ENCODE data around the gene GIPC1. TPM values are rescaled to one million over a fixed set of nuclear protein-coding genes. Genes with fewer than 3 reads are reported as not detected.
"Not testable (repeated sequence)": the region's sequence is repeated elsewhere in the genome, so short reads cannot be mapped to it uniquely, and the experiment has no call there.

The GIPC1 gene
- polyA plus RNA-seq, 3 donors, result 4.0 to 6.2 (median 4.8) TPM

GRCh38 chr19:14460935-14461334 lies 35.0 kb downstream of the GIPC1 start:
- H3K4me1 Mint-ChIP-seq, result peaks cover 27% of the 10 kb centered on the region
- Histone ChIP-seq H3K4me1 (ENCODE audit: control insufficient read depth in 1 of 2, insufficient read depth in 2 of 2, low read length in 2 of 2) (peaks cover 20 to 28% of the 10 kb centered on the region in 2 donors), H3K36me3 (replicated peaks in 1 of 2; ENCODE audit: control insufficient read depth in 1 of 2, insufficient read depth in 2 of 2, low read length in 2 of 2) (peaks cover 68 to 88% of the 10 kb centered on the region in 2 donors), H4K20me1 (ENCODE audit: insufficient read depth, low read length) (peaks cover 75% of the 10 kb centered on the region), H3K9ac (ENCODE audit: insufficient read depth, low read length, poor library complexity, severe bottlenecking) (no peak overlapping the region), H3K27me3 (ENCODE audit: control insufficient read depth in 2 of 2, insufficient read depth in 2 of 2, low read length in 2 of 2) (no peaks in the 10 kb centered on the region), H3K4me2 (replicated peaks; ENCODE audit: extremely low read depth, low read length, poor library complexity, severe bottlenecking) (no peak overlapping the region), H3K79me2 (ENCODE audit: insufficient read depth, low read length) (no peaks in the 10 kb centered on the region), H2AFZ (ENCODE audit: insufficient read depth, low read depth, low read length, poor library complexity, severe bottlenecking) (no peak overlapping the region), H3K27ac (ENCODE audit: low read depth in 1 of 2, low read length in 2 of 2) (no peak overlapping the region), H3K4me3 (replicated peaks in 1 of 3; ENCODE audit: low read depth in 2 of 3, low read length in 3 of 3) (no peak overlapping the region), H3K9me3 (replicated peaks in 1 of 2; ENCODE audit: control insufficient read depth in 1 of 2, insufficient read depth in 1 of 2, low read length in 2 of 2) (no peaks in the 10 kb centered on the region)
- intact Hi-C loops (cut with micrococcal nuclease), result no loop called here
- H3K27ac Mint-ChIP-seq, result peak overlapping the region in 1 of 7 donors; percentile 5
- no peaks in the 10 kb centered on the region for H3K27me3 Mint-ChIP-seq (ENCODE audit: low read depth in 3 of 3)
- no peak for TF ChIP-seq CTCF (IDR thresholded peaks at IDR 0.05)
- WGBS (ENCODE audit: insufficient coverage), result 94% methylated on average over 2 of the region's 2 CpGs
- peaks cover 0 to 2% (median 0%) of the 10 kb centered on the region in 7 donors for H3K9me3 Mint-ChIP-seq
- H3K4me3 Mint-ChIP-seq, result no peak overlapping the region
- H3K36me3 Mint-ChIP-seq, result peaks cover 67 to 98% of the 10 kb centered on the region in 2 donors
- DNase-seq, result no peak

- TF ChIP-seq CTCF (IDR thresholded peaks at IDR 0.05), result no peak
- H3K4me3 Mint-ChIP-seq, result no peak overlapping the region
- peaks cover 67 to 88% of the 10 kb centered on the region in 2 donors for H3K36me3 ChIP-seq (replicated peaks in 1 of 2; ENCODE audit: control insufficient read depth in 1 of 2, insufficient read depth in 2 of 2, low read length in 2 of 2)
- no peak overlapping the region for H3K9ac ChIP-seq (ENCODE audit: insufficient read depth, low read length, poor library complexity, severe bottlenecking)
- peaks cover 69 to 98% of the 10 kb centered on the region in 2 donors for H3K36me3 Mint-ChIP-seq
- peak in 1 of 3 donors; percentile 5 for DNase-seq
- no peaks in the 10 kb centered on the region for H3K27me3 ChIP-seq (ENCODE audit: control insufficient read depth in 2 of 2, insufficient read depth in 2 of 2, low read length in 2 of 2)
- intact Hi-C loops (cut with micrococcal nuclease), result loop anchor here in 1 of 2 donors (1.0 kb wide), 1 partner anchor 9 kb away; no protein-coding TSS in a partner anchor
- H4K20me1 ChIP-seq (ENCODE audit: insufficient read depth, low read length), result peaks cover 74% of the 10 kb centered on the region
- peaks cover 0 to 1% (median 0%) of the 10 kb centered on the region in 7 donors for H3K9me3 Mint-ChIP-seq
- no peak overlapping the region for H2AFZ ChIP-seq (ENCODE audit: insufficient read depth, low read depth, low read length, poor library complexity, severe bottlenecking)
- H3K27me3 Mint-ChIP-seq (ENCODE audit: low read depth in 3 of 3), result no peaks in the 10 kb centered on the region
- H3K79me2 ChIP-seq (ENCODE audit: insufficient read depth, low read length), result no peaks in the 10 kb centered on the region
- H3K4me1 Mint-ChIP-seq, result peaks cover 27% of the 10 kb centered on the region
- H3K9me3 ChIP-seq (replicated peaks in 1 of 2; ENCODE audit: control insufficient read depth in 1 of 2, insufficient read depth in 1 of 2, low read length in 2 of 2), result no peaks in the 10 kb centered on the region
- no CpG with 5 or more reads among the region's 5 CpGs for WGBS (ENCODE audit: insufficient coverage)
- H3K4me2 ChIP-seq (replicated peaks; ENCODE audit: extremely low read depth, low read length, poor library complexity, severe bottlenecking), result no peak overlapping the region
- H3K4me3 ChIP-seq (replicated peaks in 1 of 3; ENCODE audit: low read depth in 2 of 3, low read length in 3 of 3), result no peak overlapping the region
- peak overlapping the region; percentile 9 to 43 for H3K27ac ChIP-seq (ENCODE audit: low read depth in 1 of 2, low read length in 2 of 2)
- peak overlapping the region in 4 of 7 donors; percentile 13 to 70 (median 46) for H3K27ac Mint-ChIP-seq
- H3K4me1 ChIP-seq (ENCODE audit: control insufficient read depth in 1 of 2, insufficient read depth in 2 of 2, low read length in 2 of 2), result peaks cover 20 to 28% of the 10 kb centered on the region in 2 donors
These were observed 36.2 kb downstream of the GIPC1 start for GRCh38 chr19:14459703-14460102.

DNA sequence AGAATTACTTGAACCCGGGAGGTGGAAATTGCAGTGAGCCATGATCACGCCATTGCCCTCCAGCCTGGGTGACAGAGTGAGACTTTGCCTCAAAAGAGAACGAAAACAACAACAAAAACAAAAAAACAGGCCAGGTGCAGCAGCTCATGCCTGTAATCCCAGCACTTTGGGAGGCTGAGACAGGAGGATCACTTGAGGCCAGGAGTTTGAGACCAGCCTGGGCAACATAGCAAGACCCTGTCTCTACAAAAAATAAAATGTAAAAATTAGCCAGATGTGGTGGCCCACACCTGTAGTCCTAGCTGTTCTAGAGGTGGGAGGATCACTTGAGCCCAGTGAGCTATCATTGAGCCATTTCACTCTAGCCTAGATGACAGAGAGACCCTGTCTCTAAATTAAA lies 43.6 kb downstream of the GIPC1 start:
- H2AFZ ChIP-seq (ENCODE audit: insufficient read depth, low read depth, low read length, poor library complexity, severe bottlenecking); H3K4me3 Mint-ChIP-seq; H3K9me3 ChIP-seq (replicated peaks in 1 of 2; ENCODE audit: control insufficient read depth in 1 of 2, insufficient read depth in 1 of 2, low read length in 2 of 2); DNase-seq; intact Hi-C loops (cut with micrococcal nuclease); H3K4me3 ChIP-seq (replicated peaks in 1 of 3; ENCODE audit: low read depth in 2 of 3, low read length in 3 of 3); H3K27ac ChIP-seq (ENCODE audit: low read depth in 1 of 2, low read length in 2 of 2); H3K27me3 ChIP-seq (ENCODE audit: control insufficient read depth in 2 of 2, insufficient read depth in 2 of 2, low read length in 2 of 2); H3K4me2 ChIP-seq (replicated peaks; ENCODE audit: extremely low read depth, low read length, poor library complexity, severe bottlenecking); H3K27me3 Mint-ChIP-seq (ENCODE audit: low read depth in 3 of 3); H3K9ac ChIP-seq (ENCODE audit: insufficient read depth, low read length, poor library complexity, severe bottlenecking); H3K9me3 Mint-ChIP-seq; H3K27ac Mint-ChIP-seq; H3K4me1 ChIP-seq (ENCODE audit: control insufficient read depth in 1 of 2, insufficient read depth in 2 of 2, low read length in 2 of 2); H3K4me1 Mint-ChIP-seq: not testable (repeated sequence)
- Histone ChIP-seq H4K20me1 (ENCODE audit: insufficient read depth, low read length) (peaks cover 60% of the 10 kb centered on the region), H3K36me3 (replicated peaks in 1 of 2; ENCODE audit: control insufficient read depth in 1 of 2, insufficient read depth in 2 of 2, low read length in 2 of 2) (peaks cover 74 to 95% of the 10 kb centered on the region in 2 donors), H3K79me2 (ENCODE audit: insufficient read depth, low read length) (peaks cover 16% of the 10 kb centered on the region)
- 100% methylated on average over 3 of the region's 3 CpGs for WGBS (ENCODE audit: insufficient coverage)
- peaks cover 76 to 96% of the 10 kb centered on the region in 2 donors for H3K36me3 Mint-ChIP-seq

Data from CD14-positive monocyte (primary cell).